HepG2 (cell line): ENCODE measurements around the gene YAP1. TPM values are rescaled to one million over a fixed set of nuclear protein-coding genes. Genes with fewer than 3 reads are reported as not detected.
A peak's percentile ranks its signal among the peaks of the same experiment; 100 is the strongest.

Experiments used
- ELF3 ChIP-seq: IDR thresholded peaks from 2 replicates; pipeline ENCODE4 v1.6.1; 2016; ENCODE audit warnings: missing genetic modification reagents, missing compliant biosample characterization
- IRF2 ChIP-seq: IDR thresholded peaks from 2 replicates; pipeline ENCODE4 v1.6.1; 2018; ENCODE audit warnings: missing genetic modification reagents, missing compliant biosample characterization
- KDM3A ChIP-seq: IDR thresholded peaks from 2 replicates; pipeline ENCODE4 v1.6.1; 2018; ENCODE audit warnings: low read depth, missing compliant biosample characterization
- MXI1 ChIP-seq: IDR thresholded peaks from 3 replicates; pipeline ENCODE4 v1.6.1; 2012; ENCODE audit warnings: low read depth, low read length, inconsistent platforms, borderline replicate concordance
- PHF21A ChIP-seq: sonication (generic); formaldehyde crosslinking; IDR thresholded peaks from 2 replicates; pipeline ENCODE4 v1.5.0; 2020; ENCODE audit warnings: mild to moderate bottlenecking, missing genetic modification reagents
- PPARG ChIP-seq: conservative IDR thresholded peaks from 2 replicates; pipeline ENCODE4 v1.6.1; 2016; ENCODE audit warnings: missing biosample characterization, missing genetic modification reagents
- RXRA ChIP-seq: sonication (generic); formaldehyde crosslinking; IDR thresholded peaks from 2 replicates; pipeline ENCODE4 v1.5.1; 2020; ENCODE audit warnings: missing genetic modification reagents
- RXRB ChIP-seq: IDR thresholded peaks from 2 replicates; pipeline ENCODE4 v1.6.1; 2016; ENCODE audit warnings: borderline replicate concordance, missing genetic modification reagents, missing compliant biosample characterization
- SIX1 ChIP-seq: sonication (generic); formaldehyde crosslinking; IDR thresholded peaks from 2 replicates; pipeline ENCODE4 v1.4.0; 2020; ENCODE audit warnings: missing genetic modification reagents, borderline replicate concordance
- ZBTB20 ChIP-seq: sonication (generic); formaldehyde crosslinking; IDR thresholded peaks from 2 replicates; pipeline ENCODE4 v1.8.1; 2023; ENCODE audit warnings: missing genetic modification reagents, low read depth, mild to moderate bottlenecking, borderline replicate concordance
- ZBTB7B ChIP-seq: sonication (generic); formaldehyde crosslinking; IDR thresholded peaks from 2 replicates; pipeline ENCODE4 v1.4.0; 2020; ENCODE audit warnings: missing genetic modification reagents
- ZNF17 ChIP-seq: sonication (generic); formaldehyde crosslinking; IDR thresholded peaks from 2 replicates; pipeline ENCODE4 v1.5.0; 2020; ENCODE audit warnings: mild to moderate bottlenecking, missing genetic modification reagents
- ZNF205 ChIP-seq: IDR thresholded peaks from 2 replicates; pipeline ENCODE4 v1.6.1; 2018; ENCODE audit warnings: missing biosample characterization, missing genetic modification reagents
- ZNF292 ChIP-seq: sonication (generic); formaldehyde crosslinking; IDR thresholded peaks from 2 replicates; pipeline ENCODE4 v1.8.1; 2022; ENCODE audit warnings: mild to moderate bottlenecking, low read depth, missing genetic modification reagents, borderline replicate concordance
- polyA plus RNA-seq, 8 experiments: library from polyadenylated mRNA; depleted of rRNA in 3 of 8; stranded (reverse) in 7 of 8; unstranded in 1 of 8; fragments of >200 nt; fragmentation: Illumina TruSeq in 4 of 8; extraction: Trizol in 4 of 8; gene quantifications; 2 replicates each; pipeline versions ENCODE4 v1.2.1 to v1.2.3, GENCODE V29; 2011 to 2016; ENCODE audit warnings: low read depth in 4 of 8, missing spikeins in 1 of 8, mixed read lengths in 1 of 8; ENCODE audit not compliant: insufficient read depth in 1 of 8
- total RNA-seq, 5 experiments: library from RNA; depleted of rRNA; stranded (reverse); fragments of >200 nt; fragmentation: Illumina TruSeq; extraction: Trizol; gene quantifications; 2 replicates each; pipeline ENCODE4 v1.2.3, GENCODE V29; 2016; ENCODE audit warnings: low read depth in 1 of 5
- TF ChIP-seq, protein P1 (sequence below): sonication (generic); formaldehyde crosslinking; IDR thresholded peaks from 2 replicates; pipeline ENCODE4 v1.5.1; 2020; ENCODE audit warnings: missing genetic modification reagents, mild to moderate bottlenecking, borderline replicate concordance
- TF ChIP-seq, protein P2 (sequence below): sonication (generic); IDR thresholded peaks from 2 replicates; pipeline ENCODE4 v1.6.1; 2016; ENCODE audit warnings: low read depth, borderline replicate concordance
- TF ChIP-seq, protein P3 (sequence below): sonication (generic); formaldehyde crosslinking; IDR thresholded peaks from 2 replicates; pipeline ENCODE4 v1.8.1; 2023; ENCODE audit warnings: mild to moderate bottlenecking, moderate library complexity, missing genetic modification reagents
- TF ChIP-seq, protein P4 (sequence below): sonication (generic); formaldehyde crosslinking; IDR thresholded peaks from 2 replicates; pipeline ENCODE4 v1.4.0; 2020; ENCODE audit warnings: missing genetic modification reagents
- TF ChIP-seq, protein P5 (sequence below): sonication (generic); formaldehyde crosslinking; IDR thresholded peaks from 2 replicates; pipeline ENCODE4 v1.5.0; 2020; ENCODE audit warnings: mild to moderate bottlenecking, missing genetic modification reagents

Gene YAP1
- total and polyA plus RNA-seq, 2 of the 13 experiments (the other 11 are each of a cell fraction or from before 2014, with no cell fraction given), result 59.5 to 91.0 TPM

DNA sequence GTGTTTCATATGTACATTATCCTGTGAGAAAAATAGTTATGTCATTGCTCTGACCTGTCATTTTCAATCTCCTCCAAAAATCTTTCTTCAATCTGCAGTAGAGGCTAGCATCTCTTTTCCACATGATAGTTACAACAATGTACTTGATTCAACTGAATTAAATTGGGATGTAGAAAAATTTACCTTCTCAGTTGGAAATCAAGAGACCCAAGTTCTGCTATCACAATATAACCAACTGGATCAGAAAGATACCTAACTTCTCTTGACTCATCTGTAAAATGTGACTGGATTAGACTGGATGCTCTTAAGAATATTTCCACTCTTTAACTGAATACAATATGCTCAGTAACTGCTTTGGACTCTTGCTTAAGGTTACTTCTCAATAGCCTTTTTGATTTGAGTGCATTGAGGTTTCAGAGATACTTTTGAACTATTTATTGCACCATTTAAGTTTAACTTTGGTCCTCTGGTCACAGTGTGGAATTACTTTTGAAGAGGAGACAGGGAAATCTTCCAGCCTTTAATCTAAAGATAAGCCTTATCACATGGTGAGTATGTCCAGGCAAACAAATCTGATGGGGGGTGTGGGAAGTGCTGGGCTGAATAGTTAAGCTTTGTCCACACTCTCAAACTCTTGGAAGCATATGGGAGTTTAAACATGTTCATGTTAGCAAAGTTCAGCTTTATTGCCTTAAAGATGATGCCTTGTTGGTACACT is 82.3 kb downstream of the YAP1 start (continued):
- TF ChIP-seq ZBTB7B (CRISPR knock-in tag), result peak; percentile 63; the same call in 1 of the 2 replicates
- TF ChIP-seq, protein P1, sequence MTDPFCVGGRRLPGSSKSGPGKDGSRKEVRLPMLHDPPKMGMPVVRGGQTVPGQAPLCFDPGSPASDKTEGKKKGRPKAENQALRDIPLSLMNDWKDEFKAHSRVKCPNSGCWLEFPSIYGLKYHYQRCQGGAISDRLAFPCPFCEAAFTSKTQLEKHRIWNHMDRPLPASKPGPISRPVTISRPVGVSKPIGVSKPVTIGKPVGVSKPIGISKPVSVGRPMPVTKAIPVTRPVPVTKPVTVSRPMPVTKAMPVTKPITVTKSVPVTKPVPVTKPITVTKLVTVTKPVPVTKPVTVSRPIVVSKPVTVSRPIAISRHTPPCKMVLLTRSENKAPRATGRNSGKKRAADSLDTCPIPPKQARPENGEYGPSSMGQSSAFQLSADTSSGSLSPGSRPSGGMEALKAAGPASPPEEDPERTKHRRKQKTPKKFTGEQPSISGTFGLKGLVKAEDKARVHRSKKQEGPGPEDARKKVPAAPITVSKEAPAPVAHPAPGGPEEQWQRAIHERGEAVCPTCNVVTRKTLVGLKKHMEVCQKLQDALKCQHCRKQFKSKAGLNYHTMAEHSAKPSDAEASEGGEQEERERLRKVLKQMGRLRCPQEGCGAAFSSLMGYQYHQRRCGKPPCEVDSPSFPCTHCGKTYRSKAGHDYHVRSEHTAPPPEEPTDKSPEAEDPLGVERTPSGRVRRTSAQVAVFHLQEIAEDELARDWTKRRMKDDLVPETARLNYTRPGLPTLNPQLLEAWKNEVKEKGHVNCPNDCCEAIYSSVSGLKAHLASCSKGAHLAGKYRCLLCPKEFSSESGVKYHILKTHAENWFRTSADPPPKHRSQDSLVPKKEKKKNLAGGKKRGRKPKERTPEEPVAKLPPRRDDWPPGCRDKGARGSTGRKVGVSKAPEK (CRISPR knock-in tag), result 0 out of 2 replicates have a peak, but pooled peaks have one; percentile 66
- peak; percentile 90 for TF ChIP-seq PHF21A
- TF ChIP-seq MXI1, result peak; percentile 14; the same call in 1 of the 3 replicates
- peak; percentile 89; the same call in 1 of the 2 replicates for TF ChIP-seq SIX1
- peak; percentile 78 for TF ChIP-seq RXRB (CRISPR knock-in tag)
- TF ChIP-seq PPARG, result peak; percentile 90
- TF ChIP-seq ZNF205, result peak; percentile 66; the same call in 1 of the 2 replicates
- 0 out of 2 replicates have a peak, but pooled peaks have one; percentile 21 for TF ChIP-seq KDM3A (CRISPR knock-in tag)
- TF ChIP-seq, protein P2, sequence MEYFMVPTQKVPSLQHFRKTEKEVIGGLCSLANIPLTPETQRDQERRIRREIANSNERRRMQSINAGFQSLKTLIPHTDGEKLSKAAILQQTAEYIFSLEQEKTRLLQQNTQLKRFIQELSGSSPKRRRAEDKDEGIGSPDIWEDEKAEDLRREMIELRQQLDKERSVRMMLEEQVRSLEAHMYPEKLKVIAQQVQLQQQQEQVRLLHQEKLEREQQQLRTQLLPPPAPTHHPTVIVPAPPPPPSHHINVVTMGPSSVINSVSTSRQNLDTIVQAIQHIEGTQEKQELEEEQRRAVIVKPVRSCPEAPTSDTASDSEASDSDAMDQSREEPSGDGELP, result peak; percentile 80; the same call in 1 of the 2 replicates
- peak; percentile 47; the same call in 1 of the 2 replicates for TF ChIP-seq IRF2 (CRISPR knock-in tag)
- TF ChIP-seq, protein P3, sequence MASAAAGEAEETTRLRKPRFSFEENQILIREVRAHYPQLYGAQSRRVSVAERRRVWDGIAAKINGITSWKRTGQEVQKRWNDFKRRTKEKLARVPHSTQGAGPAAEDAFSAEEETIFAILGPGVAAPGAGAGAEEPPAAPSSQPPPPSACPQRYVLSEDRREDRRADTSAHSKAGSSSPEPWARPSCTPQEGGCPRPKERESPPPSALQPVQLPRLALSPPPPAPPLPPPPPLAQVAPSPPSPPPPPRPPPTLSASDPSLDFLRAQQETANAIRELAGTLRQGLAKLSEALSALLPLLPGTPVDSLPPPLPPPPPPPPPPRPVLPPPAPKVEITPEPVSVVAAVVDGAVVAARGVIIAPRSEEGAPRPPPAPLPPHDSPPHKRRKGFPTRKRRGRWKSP (CRISPR knock-in tag), result peak; percentile 54; the same call in 1 of the 2 replicates
- TF ChIP-seq ELF3 (CRISPR knock-in tag), result peak; percentile 74; the same call in 1 of the 2 replicates
- TF ChIP-seq, protein P4, sequence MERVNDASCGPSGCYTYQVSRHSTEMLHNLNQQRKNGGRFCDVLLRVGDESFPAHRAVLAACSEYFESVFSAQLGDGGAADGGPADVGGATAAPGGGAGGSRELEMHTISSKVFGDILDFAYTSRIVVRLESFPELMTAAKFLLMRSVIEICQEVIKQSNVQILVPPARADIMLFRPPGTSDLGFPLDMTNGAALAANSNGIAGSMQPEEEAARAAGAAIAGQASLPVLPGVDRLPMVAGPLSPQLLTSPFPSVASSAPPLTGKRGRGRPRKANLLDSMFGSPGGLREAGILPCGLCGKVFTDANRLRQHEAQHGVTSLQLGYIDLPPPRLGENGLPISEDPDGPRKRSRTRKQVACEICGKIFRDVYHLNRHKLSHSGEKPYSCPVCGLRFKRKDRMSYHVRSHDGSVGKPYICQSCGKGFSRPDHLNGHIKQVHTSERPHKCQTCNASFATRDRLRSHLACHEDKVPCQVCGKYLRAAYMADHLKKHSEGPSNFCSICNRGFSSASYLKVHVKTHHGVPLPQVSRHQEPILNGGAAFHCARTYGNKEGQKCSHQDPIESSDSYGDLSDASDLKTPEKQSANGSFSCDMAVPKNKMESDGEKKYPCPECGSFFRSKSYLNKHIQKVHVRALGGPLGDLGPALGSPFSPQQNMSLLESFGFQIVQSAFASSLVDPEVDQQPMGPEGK (CRISPR knock-in tag), result peak; percentile 89
- TF ChIP-seq ZBTB20 (CRISPR knock-in tag), result peak; percentile 92
- TF ChIP-seq, protein P5, sequence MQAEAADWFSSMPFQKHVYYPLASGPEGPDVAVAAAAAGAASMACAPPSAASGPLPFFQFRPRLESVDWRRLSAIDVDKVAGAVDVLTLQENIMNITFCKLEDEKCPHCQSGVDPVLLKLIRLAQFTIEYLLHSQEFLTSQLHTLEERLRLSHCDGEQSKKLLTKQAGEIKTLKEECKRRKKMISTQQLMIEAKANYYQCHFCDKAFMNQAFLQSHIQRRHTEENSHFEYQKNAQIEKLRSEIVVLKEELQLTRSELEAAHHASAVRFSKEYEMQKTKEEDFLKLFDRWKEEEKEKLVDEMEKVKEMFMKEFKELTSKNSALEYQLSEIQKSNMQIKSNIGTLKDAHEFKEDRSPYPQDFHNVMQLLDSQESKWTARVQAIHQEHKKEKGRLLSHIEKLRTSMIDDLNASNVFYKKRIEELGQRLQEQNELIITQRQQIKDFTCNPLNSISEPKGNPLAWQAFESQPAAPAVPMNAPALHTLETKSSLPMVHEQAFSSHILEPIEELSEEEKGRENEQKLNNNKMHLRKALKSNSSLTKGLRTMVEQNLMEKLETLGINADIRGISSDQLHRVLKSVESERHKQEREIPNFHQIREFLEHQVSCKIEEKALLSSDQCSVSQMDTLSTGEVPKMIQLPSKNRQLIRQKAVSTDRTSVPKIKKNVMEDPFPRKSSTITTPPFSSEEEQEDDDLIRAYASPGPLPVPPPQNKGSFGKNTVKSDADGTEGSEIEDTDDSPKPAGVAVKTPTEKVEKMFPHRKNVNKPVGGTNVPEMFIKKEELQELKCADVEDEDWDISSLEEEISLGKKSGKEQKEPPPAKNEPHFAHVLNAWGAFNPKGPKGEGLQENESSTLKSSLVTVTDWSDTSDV (CRISPR knock-in tag), result no peak
- TF ChIP-seq RXRA (CRISPR knock-in tag), result peak; percentile 41; the same call in 1 of the 2 replicates
- TF ChIP-seq ZNF17 (CRISPR knock-in tag), result no peak
- TF ChIP-seq ZNF292, result peak; percentile 80
